ENCODE data around the gene KRTAP22-1. TPM values are rescaled to one million over a fixed set of nuclear protein-coding genes. Genes with fewer than 3 reads are reported as not detected.

Gene KRTAP22-1
- total and polyA plus RNA-seq, 8 donors = not detected

DNA sequence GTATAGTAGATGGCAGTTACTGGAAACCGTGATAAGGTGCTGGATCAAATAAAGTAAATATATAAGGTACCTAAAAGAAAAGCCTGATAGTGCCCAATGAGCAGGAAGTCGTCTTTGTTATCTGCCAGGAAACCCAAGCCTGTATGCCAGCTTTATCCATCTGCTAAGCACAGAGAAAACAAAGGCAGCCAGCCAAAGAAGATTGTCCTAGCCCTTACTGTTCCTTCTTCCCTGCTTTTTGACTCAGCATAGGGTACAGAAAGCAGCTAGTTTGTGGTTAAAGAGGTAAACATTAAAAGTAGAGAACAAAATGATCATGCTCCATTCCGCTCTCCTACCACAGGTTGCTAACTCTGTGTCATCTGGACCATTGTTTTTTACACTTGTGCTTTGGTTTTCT, 20.8 kb upstream of the KRTAP22-1 start:
- intact Hi-C loops (cut with DNase I) = no loop called here

DNA sequence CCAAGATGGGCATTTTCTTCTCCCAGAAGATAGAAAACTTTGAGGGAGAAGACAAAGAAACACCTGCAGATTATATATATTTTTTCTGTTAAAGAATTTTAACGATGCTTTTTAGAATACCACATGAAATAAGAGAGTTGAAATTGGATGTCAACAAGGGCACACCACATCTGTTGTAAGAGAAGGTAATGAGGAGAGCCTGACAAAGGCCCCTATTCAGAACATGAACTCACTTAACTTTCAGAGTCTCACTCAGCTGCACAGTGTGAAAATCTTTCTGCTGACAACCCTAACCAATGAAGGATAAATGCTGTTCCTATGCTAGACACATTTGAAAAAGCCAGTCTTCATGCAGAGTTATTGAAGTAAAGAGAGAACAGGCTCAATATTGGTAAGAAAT, 18.0 kb upstream of the KRTAP22-1 start:
- no peak for ATAC-seq
- no peak overlapping the region for H3K4me3 ChIP-seq
- H3K27me3 ChIP-seq = no peaks in the 10 kb centered on the region
- TF ChIP-seq, protein P1, sequence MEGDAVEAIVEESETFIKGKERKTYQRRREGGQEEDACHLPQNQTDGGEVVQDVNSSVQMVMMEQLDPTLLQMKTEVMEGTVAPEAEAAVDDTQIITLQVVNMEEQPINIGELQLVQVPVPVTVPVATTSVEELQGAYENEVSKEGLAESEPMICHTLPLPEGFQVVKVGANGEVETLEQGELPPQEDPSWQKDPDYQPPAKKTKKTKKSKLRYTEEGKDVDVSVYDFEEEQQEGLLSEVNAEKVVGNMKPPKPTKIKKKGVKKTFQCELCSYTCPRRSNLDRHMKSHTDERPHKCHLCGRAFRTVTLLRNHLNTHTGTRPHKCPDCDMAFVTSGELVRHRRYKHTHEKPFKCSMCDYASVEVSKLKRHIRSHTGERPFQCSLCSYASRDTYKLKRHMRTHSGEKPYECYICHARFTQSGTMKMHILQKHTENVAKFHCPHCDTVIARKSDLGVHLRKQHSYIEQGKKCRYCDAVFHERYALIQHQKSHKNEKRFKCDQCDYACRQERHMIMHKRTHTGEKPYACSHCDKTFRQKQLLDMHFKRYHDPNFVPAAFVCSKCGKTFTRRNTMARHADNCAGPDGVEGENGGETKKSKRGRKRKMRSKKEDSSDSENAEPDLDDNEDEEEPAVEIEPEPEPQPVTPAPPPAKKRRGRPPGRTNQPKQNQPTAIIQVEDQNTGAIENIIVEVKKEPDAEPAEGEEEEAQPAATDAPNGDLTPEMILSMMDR (IDR thresholded peaks at IDR 0.05) = no peak
- no peak for DNase-seq
- no peaks in the 10 kb centered on the region for H3K9me3 ChIP-seq
- H3K27ac ChIP-seq = no peak overlapping the region
- no peaks in the 10 kb centered on the region for H3K4me1 ChIP-seq
- no peaks in the 10 kb centered on the region for H3K36me3 ChIP-seq
- intact Hi-C loops (cut with DNase I) = no loop called here

More for the DNA sequence above, 20.8 kb upstream of the KRTAP22-1 start:
- no peaks in the 10 kb centered on the region for H3K4me1 ChIP-seq
- no peak overlapping the region for H3K4me3 ChIP-seq
- H3K27me3 ChIP-seq = no peaks in the 10 kb centered on the region
- no peak for ATAC-seq
- TF ChIP-seq, protein P1 (IDR thresholded peaks at IDR 0.05) = no peak
- no peaks in the 10 kb centered on the region for H3K9me3 ChIP-seq
- DNase-seq = no peak
- H3K27ac ChIP-seq = no peak overlapping the region
- H3K36me3 ChIP-seq = no peaks in the 10 kb centered on the region

DNA sequence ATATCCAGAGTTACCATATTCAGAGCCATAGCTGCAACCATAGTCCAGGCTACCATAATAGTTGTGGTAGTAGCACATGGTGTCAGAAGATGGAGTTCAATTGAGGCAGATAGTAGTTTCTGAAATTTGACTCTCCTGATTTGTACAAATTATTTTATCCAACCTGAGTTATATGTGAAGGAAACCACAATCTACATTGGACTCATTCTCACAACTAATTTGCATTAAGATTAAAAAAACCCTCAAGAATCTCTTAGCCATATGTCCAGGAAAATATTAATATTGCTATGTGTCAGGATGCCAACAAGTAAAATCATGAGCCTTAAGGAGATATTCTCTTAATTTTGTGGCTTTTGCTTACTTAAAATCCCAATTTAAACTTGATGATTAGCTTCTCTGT, 10.6 kb upstream of the KRTAP22-1 start, which contains the start of gene KRTAP22-2:
Gene KRTAP22-2 (minus strand): TSS at position 101 of the 400 bp plus-strand sequence.
- H3K9me3 ChIP-seq = no peaks in the 10 kb centered on the region
- no peaks in the 10 kb centered on the region for H3K36me3 ChIP-seq
- H3K4me1 ChIP-seq = no peaks in the 10 kb centered on the region
- no peaks in the 10 kb centered on the region for H3K27me3 ChIP-seq
- DNase-seq (no peak), ATAC-seq (no peak)
- no peak within 1 kb of the TSS for H3K4me3 ChIP-seq
- TF ChIP-seq, protein P1 (IDR thresholded peaks at IDR 0.05) = no peak
- intact Hi-C loops (cut with DNase I) = no loop called here
- no peak within 1 kb of the TSS for H3K27ac ChIP-seq

DNA sequence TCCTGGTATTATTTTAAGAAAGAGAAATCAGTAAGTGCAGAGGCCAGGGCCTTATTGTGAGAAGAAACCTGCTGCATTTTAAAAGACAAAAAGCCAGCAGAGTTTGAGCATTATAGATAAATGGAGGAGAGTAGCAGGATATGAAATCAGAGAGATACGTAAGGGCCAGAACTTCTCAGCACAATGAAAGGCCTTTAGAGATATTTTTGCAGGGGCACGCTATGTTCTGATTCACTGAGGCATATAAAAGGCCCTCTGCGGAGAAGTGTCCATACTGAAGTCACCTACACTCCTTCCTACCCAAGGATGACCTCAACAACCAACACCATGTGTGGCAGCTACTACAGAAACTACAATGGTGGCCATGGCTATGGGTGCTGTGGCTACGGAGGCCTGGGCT, 8.7 kb upstream of the KRTAP22-1 start, which contains the start of gene KRTAP6-3:
Gene KRTAP6-3 (plus strand): TSS at position 301 of the 400 bp plus-strand sequence. CDS start 6 bp downstream, at position 307.
- TF ChIP-seq, protein P1 (IDR thresholded peaks at IDR 0.05) = no peak
- H3K4me3 ChIP-seq = no peak within 1 kb of the TSS
- intact Hi-C loops (cut with DNase I) = no loop called here
- H3K36me3 ChIP-seq = no peaks in the 10 kb centered on the region
- DNase-seq (no peak), ATAC-seq (no peak)
- no peak within 1 kb of the TSS for H3K27ac ChIP-seq
- H3K9me3 ChIP-seq = no peaks in the 10 kb centered on the region
- H3K27me3 ChIP-seq = no peaks in the 10 kb centered on the region
- H3K4me1 ChIP-seq = no peaks in the 10 kb centered on the region

DNA sequence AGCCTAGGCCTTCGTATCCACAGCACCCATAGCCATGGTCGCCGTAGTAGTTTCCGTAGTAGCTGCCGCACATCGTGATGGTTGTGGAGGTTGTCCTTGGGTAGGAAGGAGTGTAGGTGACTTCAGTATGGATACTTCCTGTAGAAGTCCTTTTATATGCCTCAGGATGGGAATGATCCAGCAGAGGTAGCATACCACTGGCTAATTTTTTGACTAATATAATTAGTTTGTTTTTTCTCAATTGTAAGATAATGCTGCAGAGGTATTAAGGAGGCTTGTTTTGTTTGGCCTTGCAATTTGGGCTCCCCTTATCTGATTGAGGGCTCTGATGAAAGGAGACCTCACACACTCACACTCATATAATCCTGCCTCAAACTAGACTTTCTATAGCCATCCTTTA, 2.1 kb upstream of the KRTAP22-1 start, which contains the start of gene KRTAP6-2:
Gene KRTAP6-2 (minus strand): TSS at position 101 of the 400 bp plus-strand sequence. CDS start 28 bp downstream, at position 73.
- DNase-seq (no peak), ATAC-seq (no peak)
- H3K9me3 ChIP-seq = no peaks in the 10 kb centered on the region
- intact Hi-C loops (cut with DNase I) = no loop called here
- TF ChIP-seq, protein P1 (IDR thresholded peaks at IDR 0.05) = no peak
- H3K36me3 ChIP-seq = no peaks in the 10 kb centered on the region
- no peak within 1 kb of the TSS for H3K4me3 ChIP-seq
- no peaks in the 10 kb centered on the region for H3K27me3 ChIP-seq
- no peaks in the 10 kb centered on the region for H3K4me1 ChIP-seq
- H3K27ac ChIP-seq = no peak within 1 kb of the TSS
